ENCODE results near the gene HAPLN3.

Gene HAPLN3

GRCh38 chr15:88830016-88830415 lies 65.3 kb downstream of the HAPLN3 start:
- Mint-ChIP-seq H3K27ac (no peak overlapping the region), H3K4me1 (peaks cover 51% of the 10 kb centered on the region), H3K27me3 (ENCODE audit: low read depth, poor library complexity) (peaks cover 17% of the 10 kb centered on the region), H3K9me3 (no peaks in the 10 kb centered on the region), H3K4me3 (no peak overlapping the region), H3K36me3 (ENCODE audit: low read depth) (no peaks in the 10 kb centered on the region)
- no peak for DNase-seq
- no peak for TF ChIP-seq CTCF (IDR thresholded peaks at IDR 0.05)

GRCh38 chr15:88828791-88829190 lies 66.6 kb downstream of the HAPLN3 start:
- no peak for DNase-seq
- no peak overlapping the region for H3K27ac Mint-ChIP-seq
- H3K27me3 Mint-ChIP-seq (ENCODE audit: low read depth, poor library complexity) = peaks cover 19% of the 10 kb centered on the region
- peaks cover 47% of the 10 kb centered on the region for H3K4me1 Mint-ChIP-seq
- H3K4me3 Mint-ChIP-seq = no peak overlapping the region
- H3K9me3 Mint-ChIP-seq = no peaks in the 10 kb centered on the region
- TF ChIP-seq CTCF (IDR thresholded peaks at IDR 0.05) = no peak
- H3K36me3 Mint-ChIP-seq (ENCODE audit: low read depth) = no peaks in the 10 kb centered on the region
